Pancreas (tissue), 10 donors: ENCODE data around the gene GATA2. TPM values are rescaled to one million over a fixed set of nuclear protein-coding genes. Genes with fewer than 3 reads are reported as not detected.

ENCODE experiments used
- ATAC-seq, 4 donors: fragments of 200-7000 bp; cut with Tn5 transposase; one replicate each; pipeline versions ENCODE4 v1.8.0 to v1.9.1; 2020; ENCODE audit warnings: mild to moderate bottlenecking in 4 of 4, moderate library complexity in 4 of 4
- DNase-seq, 6 donors: peaks; one replicate each; pipeline ENCODE4 v3.0.0-alpha.2; 2020
- FAIRE-seq: peaks from 2 replicates; lab custom pipeline; 2012; peaks lifted over from hg19 to GRCh38; lab: Jason Lieb, UNC
- H3K27ac ChIP-seq, 4 donors: fragments of 200-600 bp; sonication (generic); 1 replicate in 3 of 4; 2 replicates in 1 of 4; pipeline versions ENCODE4 v1.5.0 to v1.8.0; 2020
- H3K27me3 ChIP-seq, 4 donors: fragments of 200-600 bp; one replicate each; pipeline ENCODE4 v1.8.0; 2021
- H3K36me3 ChIP-seq, 3 donors: fragments of 200-600 bp; sonication (generic) in 1 of 3; one replicate each; pipeline versions ENCODE4 v1.5.0 to v1.8.0; 2020 to 2021
- H3K4me1 ChIP-seq, 3 donors: fragments of 200-600 bp; one replicate each; pipeline ENCODE4 v1.8.0; 2021
- H3K4me3 ChIP-seq, 4 donors: fragments of 200-600 bp; sonication (generic) in 2 of 4; one replicate each; pipeline versions ENCODE4 v1.5.0 to v1.8.0; 2020 to 2021
- H3K9me3 ChIP-seq, 4 donors: fragments of 200-600 bp; one replicate each; pipeline ENCODE4 v1.8.0; 2021
- CTCF ChIP-seq, 4 donors: fragments of 200-600 bp; sonication (generic) in 3 of 4; IDR thresholded peaks; one replicate each; pipeline versions ENCODE4 v1.5.0 to v1.8.0; 2021; ENCODE audit warnings: antibody characterized with exemption in 4 of 4
- WGBS, 2 donors: extraction: QIAGEN DNeasy Blood & Tissue Kit; methylation state at CpG; one replicate each; pipeline ENCODE4 v1.1.7; 2013; 5-methylcytosine and 5-hydroxymethylcytosine counted together
- intact Hi-C, 3 donors: fragments of 100-400 bp; cut with DNase I; formaldehyde crosslinking; loops; one replicate each; pipeline versions ENCODE4 v1.11.1 to v1.14.2; 2022
- polyA plus RNA-seq, 2 donors: library from polyadenylated mRNA; stranded (reverse); fragments of 200-250 nt; gene quantifications; one replicate each; pipeline ENCODE4 v1.2.3, GENCODE V29; 2013
- total RNA-seq, 6 donors: library from RNA; stranded (reverse); fragmentation: NEBNext Ultra II Directional in 4 of 6; extraction: Animal tissue kit (Norgen Biotek cat#: 25700) in 4 of 6; gene quantifications; one replicate each; pipeline versions ENCODE4 v1.2.1 to v1.2.4, GENCODE V29; 2021 to 2023
- donor health status: healthy with polysubstance abuse.
- donor health status: DM: no; HTN: no; CAD: no; lungs with moderate emphysema.
- donor health status: DM: no; HTN: no; CAD: no.
- donor health status: control.
- donor health status: control.
- donor health status: Bipolar disorder and iron deficiency.
- donor health status: DM: yes; HTN: yes; CAD: no.
- donor health status: DM: no; HTN: no; CAD: no.
- donor health status: DM: no; HTN: no; CAD: no.
- donor health status: DM: yes; HTN: yes; CAD: no.

GATA2 gene
- total and polyA plus RNA-seq, 8 donors, result 6.2 to 17.1 (median 11.1) TPM

DNA sequence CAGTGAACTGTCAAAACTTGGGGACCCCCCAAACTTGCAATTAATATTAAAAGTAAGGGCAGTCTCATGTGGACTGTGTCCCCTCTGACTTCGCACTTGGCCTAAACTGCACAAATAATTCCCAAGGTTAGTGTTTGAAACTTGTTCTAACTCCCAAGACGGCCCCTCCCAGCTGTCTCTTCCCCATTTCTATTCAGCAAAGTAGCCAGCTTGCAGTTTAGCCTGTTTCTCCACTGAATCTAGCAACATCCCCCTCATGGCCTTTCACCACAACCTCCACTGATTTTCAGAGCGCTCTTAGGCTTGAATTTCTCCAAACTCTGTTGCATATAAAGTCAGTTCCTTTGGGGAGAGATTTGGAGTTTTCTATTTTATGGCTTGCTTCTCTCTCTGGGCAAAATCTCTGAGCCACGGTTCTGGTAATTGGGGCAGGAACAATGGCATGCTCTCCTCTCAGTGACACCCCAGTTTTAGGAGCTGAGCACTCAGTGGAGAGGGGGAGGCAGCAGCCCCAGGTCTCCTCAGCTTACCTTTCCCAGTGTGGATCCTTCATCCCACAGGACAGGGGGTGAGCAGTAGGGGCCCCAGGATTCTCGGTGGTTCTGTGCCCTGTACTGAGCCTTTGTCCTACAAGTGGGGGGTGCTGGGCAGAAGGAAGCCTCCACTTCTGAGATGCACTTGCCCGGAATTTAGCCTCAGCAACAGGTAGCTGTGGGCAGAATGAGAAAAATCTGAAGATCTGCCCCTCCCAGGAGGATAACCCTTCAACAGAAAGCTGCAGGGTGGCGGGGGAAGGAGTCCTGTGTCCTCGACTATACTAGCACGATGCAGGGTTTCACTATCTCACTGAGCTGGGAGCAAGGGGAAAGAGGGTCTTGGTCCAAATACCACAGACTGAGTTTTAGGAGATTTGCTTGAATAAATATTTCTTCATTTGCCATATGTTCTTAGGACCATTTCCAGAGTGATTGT lies 39.3 kb upstream of the GATA2 start:
- Histone ChIP-seq H3K4me1 (peaks cover 0 to 7% (median 0%) of the 10 kb centered on the region in 3 donors), H3K36me3 (no peaks in the 10 kb centered on the region), H3K4me3 (no peak overlapping the region), H3K27me3 (no peaks in the 10 kb centered on the region), H3K9me3 (no peaks in the 10 kb centered on the region), H3K27ac (no peak overlapping the region)
- FAIRE-seq (no peak), DNase-seq (no peak), ATAC-seq (peak in 3 of 4 donors; percentile 51 to 74 (median 60))
- intact Hi-C loops, result no loop called here
- 44 to 47% methylated on average over 9 of the region's 9 CpGs for WGBS, 2 donors
- TF ChIP-seq CTCF (IDR thresholded peaks at IDR 0.05), result no peak

GRCh38 chr3:128524374-128525299 lies 31.6 kb upstream of the GATA2 start:
- no peaks in the 10 kb centered on the region for H3K27me3 ChIP-seq
- no peak for DNase-seq
- no peak for TF ChIP-seq CTCF (IDR thresholded peaks at IDR 0.05)
- 73 to 78% methylated on average over 10 of the region's 10 CpGs for WGBS, 2 donors
- no peaks in the 10 kb centered on the region for H3K36me3 ChIP-seq
- no peaks in the 10 kb centered on the region for H3K4me1 ChIP-seq
- no peaks in the 10 kb centered on the region for H3K9me3 ChIP-seq
- intact Hi-C loops, result no loop called here
- no peak overlapping the region for H3K27ac ChIP-seq
- ATAC-seq, result no peak
- no peak for FAIRE-seq
- H3K4me3 ChIP-seq, result no peak overlapping the region

DNA sequence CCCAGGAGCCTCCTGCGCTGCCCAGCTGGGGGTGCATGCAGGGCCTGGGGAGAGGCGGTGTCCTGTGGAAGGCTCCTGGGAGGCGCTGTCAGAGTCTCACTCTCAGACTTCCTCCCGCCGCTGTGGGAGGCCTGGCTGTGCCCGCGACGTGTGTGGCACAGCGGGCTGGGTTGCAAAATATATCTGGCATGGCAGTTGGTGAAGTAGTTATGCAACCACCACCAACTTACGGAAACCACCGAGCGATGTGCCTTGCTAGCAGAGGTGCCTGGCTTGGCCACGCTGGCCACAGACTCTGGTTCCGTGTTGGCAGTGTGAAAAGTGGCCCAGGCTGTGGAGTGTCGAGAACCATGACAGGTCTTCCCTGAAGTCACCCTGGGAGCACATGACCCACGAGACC lies 30.6 kb upstream of the GATA2 start:
- DNase-seq (no peak), FAIRE-seq (no peak), ATAC-seq (no peak)
- no peak overlapping the region for H3K4me3 ChIP-seq
- TF ChIP-seq CTCF (IDR thresholded peaks at IDR 0.05), result no peak
- 92 to 94% methylated on average over 16 of the region's 16 CpGs for WGBS, 2 donors
- no peak overlapping the region for H3K27ac ChIP-seq
- H3K9me3 ChIP-seq, result no peaks in the 10 kb centered on the region
- no peaks in the 10 kb centered on the region for H3K36me3 ChIP-seq
- H3K4me1 ChIP-seq, result no peaks in the 10 kb centered on the region
- H3K27me3 ChIP-seq, result no peaks in the 10 kb centered on the region
- intact Hi-C loops, result no loop called here

DNA sequence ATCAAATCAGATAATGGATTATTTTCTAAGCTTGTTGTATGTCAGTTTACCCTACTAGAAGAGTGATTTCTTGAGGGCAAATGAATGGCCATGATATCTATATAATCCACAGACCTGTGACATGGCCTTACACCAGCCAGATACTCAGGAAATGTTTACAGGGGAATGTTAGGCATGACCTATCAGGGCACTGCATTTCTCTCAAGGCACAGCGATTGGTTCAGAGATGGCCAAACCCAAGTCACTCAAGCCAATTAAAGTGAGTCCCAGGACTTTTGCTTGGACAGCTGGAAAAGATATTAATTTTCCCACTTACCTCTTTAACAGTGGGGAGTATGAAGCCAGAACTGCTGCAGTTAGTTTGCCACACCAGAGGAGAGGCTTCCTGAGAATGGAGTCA lies 28.7 kb upstream of the GATA2 start:
- DNase-seq, result no peak
- Histone ChIP-seq H3K27ac (no peak overlapping the region), H3K4me3 (no peak overlapping the region), H3K9me3 (no peaks in the 10 kb centered on the region), H3K4me1 (no peaks in the 10 kb centered on the region), H3K27me3 (no peaks in the 10 kb centered on the region), H3K36me3 (no peaks in the 10 kb centered on the region)
- intact Hi-C loops, result no loop called here
- FAIRE-seq, result no peak
- TF ChIP-seq CTCF (IDR thresholded peaks at IDR 0.05), result no peak
- WGBS, 2 donors, result 50 to 65% methylated on average over 1 of the region's 1 CpG
- peak in 3 of 4 donors; percentile 30 to 48 (median 40) for ATAC-seq
